ENCODE results near the gene POLR2A.

The POLR2A gene

GRCh38 chr17:7508846-7509245, 24.7 kb downstream of the POLR2A start:
- DNase-seq = no peak

GRCh38 chr17:7509937-7510336, 25.8 kb downstream of the POLR2A start:
- DNase-seq = no peak

GRCh38 chr17:7511108-7511507, 26.9 kb downstream of the POLR2A start:
- DNase-seq = no peak

- DNase-seq = no peak
Observed at GRCh38 chr17:7512105-7512504, 27.9 kb downstream of the POLR2A start.

- no peak for DNase-seq
Observed at GRCh38 chr17:7512824-7513540, 28.8 kb downstream of the POLR2A start.

- DNase-seq = peak; percentile 15
Observed at GRCh38 chr17:7513850-7514419, 29.8 kb downstream of the POLR2A start.

GRCh38 chr17:7515911-7516610, 31.9 kb downstream of the POLR2A start:
- DNase-seq = no peak

- peak; percentile 65 for DNase-seq
Observed at GRCh38 chr17:7523033-7523432, 38.9 kb downstream of the POLR2A start.

- no peak for DNase-seq
Observed at GRCh38 chr17:7528842-7529241, 44.7 kb downstream of the POLR2A start.

- no peak for DNase-seq
Observed at GRCh38 chr17:7530023-7530900, 46.1 kb downstream of the POLR2A start.

GRCh38 chr17:7538050-7538449, 53.9 kb downstream of the POLR2A start:
- no peak for DNase-seq

GRCh38 chr17:7538891-7539545, 54.9 kb downstream of the POLR2A start:
- no peak for DNase-seq

GRCh38 chr17:7541074-7541621, 57.0 kb downstream of the POLR2A start:
- DNase-seq = no peak

GRCh38 chr17:7544911-7545310, 60.7 kb downstream of the POLR2A start:
- no peak for DNase-seq

GRCh38 chr17:7548585-7549400, 64.6 kb downstream of the POLR2A start, which contains the start of gene TNFSF12:
TSS of gene TNFSF12 (plus strand) at chr17:7549058. CDS start at chr17:7549154, 96 bp downstream.
- peak; percentile 62 for DNase-seq
